GM12878 (cell line): Measurements from ENCODE around the gene FSTL4. TPM values are rescaled to one million over a fixed set of nuclear protein-coding genes. Genes with fewer than 3 reads are reported as not detected.

Source experiments
- ATAC-seq: fragments of 200-7000 bp; cut with Tn5 transposase; 3 replicates; pipeline ENCODE4 v1.9.1; 2020; ENCODE audit warnings: mild to moderate bottlenecking, moderate library complexity
- BruUV-seq: library from RNA; stranded (reverse); fragments of 400-500 nt; replicated peaks from 2 replicates; lab custom pipeline; 2021; lab: Mats Ljungman, UMichigan
- CTCF ChIA-PET: fragments of 300-600 bp; sonication (Branson Sonifier 250); formaldehyde crosslinking; extraction: SDS; loops from one replicate; lab custom pipeline; 2021; ENCODE audit warnings: inconsistent platforms; lab: Yijun Ruan, JAX
- POLR2A ChIA-PET: fragments of 350-600 bp; formaldehyde crosslinking; extraction: SDS; loops from one replicate; lab custom pipeline; 2021; ENCODE audit warnings: inconsistent platforms; lab: Charles Lee
- RAD21 ChIA-PET: fragments of 300-600 bp; sonication (Branson Sonifier 250); formaldehyde crosslinking; loops from one replicate; lab custom pipeline; 2023; ENCODE audit warnings: antibody characterized with exemption; ENCODE audit not compliant: unreplicated experiment; lab: Charles Lee
- SMC1A ChIA-PET: fragments of 300-600 bp; sonication (Branson Sonifier 250); formaldehyde crosslinking; loops from one replicate; lab custom pipeline; 2023; ENCODE audit not compliant: unreplicated experiment, uncharacterized antibody; lab: Charles Lee
- DNase-seq: peaks from one replicate; pipeline ENCODE4 v3.0.0-alpha.2; 2011; ENCODE audit warnings: low read depth, low spot score
- FAIRE-seq: peaks from 3 replicates; lab custom pipeline; 2011; peaks lifted over from hg19 to GRCh38; lab: Jason Lieb, UNC
- H2AFZ ChIP-seq: 2 replicates; pipeline ENCODE4 v1.6.0; 2011; ENCODE audit warnings: low read depth, low read length, control low read depth; ENCODE audit not compliant: control insufficient read depth
- H3K27ac ChIP-seq: 2 replicates; pipeline ENCODE4 v1.5.1; 2011; ENCODE audit warnings: control low read depth; ENCODE audit not compliant: control insufficient read depth, insufficient read depth
- H3K27me3 ChIP-seq, 2 experiments: replicated peaks in 1 of 2; 2 replicates each; pipeline versions ENCODE4 v1.6.0 to v1.6.1; 2011; ENCODE audit warnings: low read length in 1 of 2; ENCODE audit not compliant: control insufficient read depth in 2 of 2, insufficient read depth in 2 of 2
- H3K36me3 ChIP-seq, 2 experiments: 2 replicates each; pipeline ENCODE4 v1.5.1; 2011; ENCODE audit warnings: low read length in 1 of 2; ENCODE audit not compliant: control insufficient read depth in 2 of 2, insufficient read depth in 2 of 2
- H3K4me1 ChIP-seq: 2 replicates; pipeline ENCODE4 v1.6.1; 2011; ENCODE audit warnings: mild to moderate bottlenecking, low read length, moderate library complexity, mixed read lengths; ENCODE audit not compliant: control insufficient read depth, insufficient read depth
- H3K4me2 ChIP-seq: 2 replicates; pipeline ENCODE4 v1.6.0; 2011; ENCODE audit warnings: control low read depth; ENCODE audit not compliant: control insufficient read depth, insufficient read depth
- H3K4me3 ChIP-seq: fragments of 200-600 bp; sonication (generic); 2 replicates; pipeline ENCODE4 v1.5.1; 2016
- H3K79me2 ChIP-seq: 2 replicates; pipeline ENCODE4 v1.6.0; 2011; ENCODE audit warnings: low read length; ENCODE audit not compliant: control insufficient read depth, insufficient read depth
- H3K9ac ChIP-seq: 2 replicates; pipeline ENCODE4 v1.8.0; 2011; ENCODE audit warnings: low read length, control low read depth, mixed read lengths; ENCODE audit not compliant: control insufficient read depth, insufficient read depth
- H3K9me3 ChIP-seq: replicated peaks from 3 replicates; pipeline ENCODE4 v1.5.1; 2011; ENCODE audit warnings: mild to moderate bottlenecking, low read length; ENCODE audit not compliant: control insufficient read depth, insufficient read depth
- H4K20me1 ChIP-seq: 2 replicates; pipeline ENCODE4 v1.6.0; 2011; ENCODE audit not compliant: control insufficient read depth, insufficient read depth
- ATF7 ChIP-seq: fragments of 450-650 bp; IDR thresholded peaks from 2 replicates; pipeline ENCODE4 v1.6.1; 2016; ENCODE audit warnings: low read depth, mild to moderate bottlenecking
- CREB1 ChIP-seq: IDR thresholded peaks from 2 replicates; pipeline ENCODE4 v1.6.1; 2012; ENCODE audit warnings: low read depth, mild to moderate bottlenecking, inconsistent platforms
- EP300 ChIP-seq, 2 experiments: fragments of 150-350 bp in 1 of 2; IDR thresholded peaks; 2 replicates each; pipeline ENCODE4 v1.6.1; 2011 to 2012; ENCODE audit warnings: low read depth in 2 of 2, low read length in 2 of 2, borderline replicate concordance in 1 of 2, improper control_type of control experiment in 1 of 2, inconsistent platforms in 1 of 2; ENCODE audit not compliant: control insufficient read depth in 1 of 2
- ESRRA ChIP-seq: IDR thresholded peaks from 2 replicates; pipeline ENCODE4 v1.6.1; 2012; ENCODE audit warnings: mild to moderate bottlenecking, low read length, improper control_type of control experiment
- FOXK2 ChIP-seq: fragments of 450-650 bp; IDR thresholded peaks from 2 replicates; pipeline ENCODE4 v1.6.1; 2017; ENCODE audit warnings: mild to moderate bottlenecking, moderate library complexity
- HCFC1 ChIP-seq: fragments of 150-350 bp; IDR thresholded peaks from 2 replicates; pipeline ENCODE4 v1.6.1; 2014; ENCODE audit warnings: low read length
- IKZF1 ChIP-seq: fragments of 450-650 bp; conservative IDR thresholded peaks from 2 replicates; pipeline ENCODE4 v1.6.1; 2017; ENCODE audit warnings: antibody characterized with exemption, mild to moderate bottlenecking
- JUND ChIP-seq: IDR thresholded peaks from 2 replicates; pipeline ENCODE4 v1.6.1; 2012; ENCODE audit warnings: low read depth, mild to moderate bottlenecking, low read length, improper control_type of control experiment, moderate library complexity
- NFXL1 ChIP-seq: fragments of 450-650 bp; IDR thresholded peaks from 2 replicates; pipeline ENCODE4 v1.6.1; 2017; ENCODE audit warnings: antibody characterized with exemption, mild to moderate bottlenecking, borderline replicate concordance
- NFYB ChIP-seq: IDR thresholded peaks from 2 replicates; pipeline ENCODE4 v1.6.1; 2011; ENCODE audit warnings: low read depth, mild to moderate bottlenecking, low read length, improper control_type of control experiment, moderate library complexity; ENCODE audit not compliant: insufficient read depth
- POLR2AphosphoS2 ChIP-seq: IDR thresholded peaks from 2 replicates; pipeline ENCODE4 v1.6.1; 2011; ENCODE audit warnings: low read depth, mild to moderate bottlenecking, low read length, improper control_type of control experiment, moderate library complexity
- STAT3 ChIP-seq: IDR thresholded peaks from 2 replicates; pipeline ENCODE4 v1.6.1; 2011; ENCODE audit warnings: low read depth, low read length, improper control_type of control experiment
- SUZ12 ChIP-seq: fragments of 200-600 bp; sonication (generic); IDR thresholded peaks from one replicate; pipeline ENCODE4 v1.6.1; 2018; ENCODE audit warnings: antibody characterized with exemption, mild to moderate bottlenecking; ENCODE audit not compliant: unreplicated experiment
- WGBS: methylation state at CpG from one replicate; pipeline ENCODE4 v1.1.6; 2016; ENCODE audit warnings: low lambda C conversion rate; ENCODE audit not compliant: insufficient replicate concordance, insufficient coverage; ENCODE audit errors: missing lambda C conversion rate; 5-methylcytosine and 5-hydroxymethylcytosine counted together
- in situ Hi-C: fragments of 300-500 bp; cut with MboI; formaldehyde crosslinking; loops from 9 replicates; pipeline ENCODE4 v1.14.3; 2018; ENCODE audit warnings: mixed read lengths
- intact Hi-C: fragments of 100-400 bp; cut with micrococcal nuclease; formaldehyde crosslinking; loops from one replicate; pipeline ENCODE4 v1.14.2; 2022; ENCODE audit not compliant: unreplicated experiment
- polyA plus RNA-seq, 11 experiments: library from polyadenylated mRNA; depleted of rRNA in 4 of 11; unstranded in 6 of 11; stranded (reverse) in 5 of 11; fragments of >200 nt; fragmentation: Nextera tagmentation in 4 of 11; fragmentation: Illumina TruSeq in 1 of 11; extraction: Ambion mirVana in 4 of 11; extraction: Trizol in 1 of 11; gene quantifications; 1 replicate in 1 of 11; 2 replicates in 10 of 11; pipeline versions ENCODE4 v1.2.1 to v1.2.3, GENCODE V29; 2011 to 2016; ENCODE audit warnings: inconsistent platforms in 2 of 11, missing spikeins in 2 of 11, low read depth in 1 of 11
- total RNA-seq, 4 experiments: library from RNA; depleted of rRNA in 3 of 4; stranded (reverse); fragments of >200 nt in 3 of 4; fragmentation: Illumina TruSeq in 1 of 4; extraction: Trizol in 1 of 4; gene quantifications; 2 replicates each; pipeline versions ENCODE4 v1.2.1 to v1.2.3, GENCODE V29; 2013 to 2021
- TF ChIP-seq, protein P1 (sequence below): IDR thresholded peaks from 2 replicates; pipeline ENCODE4 v1.6.1; 2012; ENCODE audit warnings: low read depth, low read length, improper control_type of control experiment
- TF ChIP-seq, protein P2 (sequence below): fragments of 450-650 bp; IDR thresholded peaks from 2 replicates; pipeline ENCODE4 v1.6.1; 2017; ENCODE audit warnings: mild to moderate bottlenecking, low read depth, inconsistent platforms; ENCODE audit not compliant: poor library complexity, severe bottlenecking

The FSTL4 gene
- total and polyA plus RNA-seq, 10 of the 15 experiments (the other 5 are each of a cell fraction or from before 2014, with no cell fraction given): 0.01 to 0.79 (median 0.21) TPM; not detected in 6

DNA sequence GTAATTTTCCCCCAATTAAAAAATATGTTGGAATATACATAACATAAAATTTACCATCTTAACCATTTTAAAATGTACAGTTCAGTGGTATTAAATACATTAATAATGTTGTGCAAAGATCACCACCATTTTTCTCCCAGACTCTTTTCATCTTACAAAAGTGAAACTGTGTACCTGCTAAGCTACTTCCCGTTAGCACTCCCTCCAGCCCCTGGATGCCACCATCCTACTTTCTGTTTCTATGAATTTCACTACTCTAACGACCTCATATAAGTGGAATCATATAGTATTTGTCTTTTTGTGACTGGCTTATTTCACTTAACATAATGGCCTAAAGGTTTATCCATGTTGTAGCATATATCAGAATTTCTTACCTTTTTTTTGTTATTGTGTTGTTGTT is 447.6 kb downstream of the FSTL4 start:
- in situ Hi-C loops: no loop called here
- TF ChIP-seq, protein P1, sequence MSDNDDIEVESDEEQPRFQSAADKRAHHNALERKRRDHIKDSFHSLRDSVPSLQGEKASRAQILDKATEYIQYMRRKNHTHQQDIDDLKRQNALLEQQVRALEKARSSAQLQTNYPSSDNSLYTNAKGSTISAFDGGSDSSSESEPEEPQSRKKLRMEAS: no peak
- no peak for TF ChIP-seq STAT3
- TF ChIP-seq CREB1: no peak
- TF ChIP-seq SUZ12: no peak
- TF ChIP-seq JUND: no peak
- no peak for TF ChIP-seq FOXK2
- TF ChIP-seq ATF7: no peak
- no peak for TF ChIP-seq POLR2AphosphoS2
- TF ChIP-seq NFXL1: no peak
- TF ChIP-seq, all 136 proteins: peak for 0
- ChIA-PET POLR2A (no interaction called here), SMC1A (no interaction called here), RAD21 (no interaction called here), CTCF (no interaction called here)
- Histone ChIP-seq H3K79me2 (no peaks in the 10 kb centered on the region), H3K36me3 (no peaks in the 10 kb centered on the region), H3K9me3 (no peaks in the 10 kb centered on the region), H3K4me1 (no peaks in the 10 kb centered on the region), H3K4me3 (no peak overlapping the region), H3K27ac (no peak overlapping the region), H2AFZ (no peak overlapping the region), H3K27me3 (no peaks in the 10 kb centered on the region), H3K4me2 (no peak overlapping the region), H4K20me1 (no peaks in the 10 kb centered on the region), H3K9ac (no peak overlapping the region)
- DNase-seq: no peak
- WGBS: 24% methylated on average over 2 of the region's 2 CpGs
- intact Hi-C loops: no loop called here
- FAIRE-seq: no peak
- no TSS peak for BruUV-seq
- no peak; the same call in 2 of the 3 replicates for ATAC-seq

DNA sequence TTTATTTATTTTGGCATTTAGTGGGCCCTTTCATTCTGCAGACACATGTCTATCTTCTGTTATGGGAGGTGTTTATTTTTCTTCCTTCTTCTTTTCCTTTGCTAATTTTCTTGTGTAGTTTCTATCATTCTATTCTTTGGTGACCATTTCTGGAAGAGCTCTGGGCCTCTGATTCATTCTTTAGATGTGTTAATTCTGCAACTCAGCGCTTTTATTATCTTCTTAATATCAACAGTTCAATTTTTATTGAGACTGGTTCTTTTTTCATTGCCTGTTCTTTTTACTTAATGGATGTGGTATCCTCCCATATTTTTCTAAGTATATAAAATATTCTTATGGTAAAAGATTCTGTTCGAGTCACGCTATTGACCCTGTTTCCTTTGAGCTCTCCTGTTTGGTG is 448.5 kb downstream of the FSTL4 start:
- H3K27ac ChIP-seq: no peak overlapping the region
- ATAC-seq (no peak), FAIRE-seq (no peak), DNase-seq (no peak)
- no peak overlapping the region for H3K4me3 ChIP-seq
- ChIA-PET CTCF (no interaction called here), SMC1A (no interaction called here), POLR2A (no interaction called here), RAD21 (interaction anchor here (0.5 kb wide), 1 partner anchor 12 kb away, joined by 3 read pairs; no protein-coding TSS in a partner anchor)
- no peaks in the 10 kb centered on the region for H3K4me1 ChIP-seq
- H3K4me2 ChIP-seq: no peak overlapping the region
- H3K79me2 ChIP-seq: no peaks in the 10 kb centered on the region
- no peaks in the 10 kb centered on the region; the same call in 2 of the 3 replicates for H3K9me3 ChIP-seq
- no peaks in the 10 kb centered on the region for H4K20me1 ChIP-seq
- WGBS: 62% methylated on average over 3 of the region's 3 CpGs
- TF ChIP-seq, protein P2, sequence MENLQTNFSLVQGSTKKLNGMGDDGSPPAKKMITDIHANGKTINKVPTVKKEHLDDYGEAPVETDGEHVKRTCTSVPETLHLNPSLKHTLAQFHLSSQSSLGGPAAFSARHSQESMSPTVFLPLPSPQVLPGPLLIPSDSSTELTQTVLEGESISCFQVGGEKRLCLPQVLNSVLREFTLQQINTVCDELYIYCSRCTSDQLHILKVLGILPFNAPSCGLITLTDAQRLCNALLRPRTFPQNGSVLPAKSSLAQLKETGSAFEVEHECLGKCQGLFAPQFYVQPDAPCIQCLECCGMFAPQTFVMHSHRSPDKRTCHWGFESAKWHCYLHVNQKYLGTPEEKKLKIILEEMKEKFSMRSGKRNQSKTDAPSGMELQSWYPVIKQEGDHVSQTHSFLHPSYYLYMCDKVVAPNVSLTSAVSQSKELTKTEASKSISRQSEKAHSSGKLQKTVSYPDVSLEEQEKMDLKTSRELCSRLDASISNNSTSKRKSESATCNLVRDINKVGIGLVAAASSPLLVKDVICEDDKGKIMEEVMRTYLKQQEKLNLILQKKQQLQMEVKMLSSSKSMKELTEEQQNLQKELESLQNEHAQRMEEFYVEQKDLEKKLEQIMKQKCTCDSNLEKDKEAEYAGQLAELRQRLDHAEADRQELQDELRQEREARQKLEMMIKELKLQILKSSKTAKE: no peak
- TF ChIP-seq ESRRA (no peak), IKZF1 (no peak), HCFC1 (no peak), NFYB (no peak), EP300 (IDR thresholded peaks at IDR 0.05; ENCODE audit: borderline replicate concordance in 1 of 2, control insufficient read depth in 1 of 2, low read depth in 2 of 2, low read length in 2 of 2) (no peak)
- TF ChIP-seq, protein P1: no peak
- no TSS peak for BruUV-seq
- H3K36me3 ChIP-seq: no peaks in the 10 kb centered on the region
- no peaks in the 10 kb centered on the region for H3K27me3 ChIP-seq
- intact Hi-C loops: no loop called here
- no peak overlapping the region for H2AFZ ChIP-seq
- no peak overlapping the region for H3K9ac ChIP-seq
- in situ Hi-C loops: no loop called here
